ENCODE data around the gene PLA2G7.
"Not testable (repeated sequence)": the region's sequence is repeated elsewhere in the genome, so short reads cannot be mapped to it uniquely, and the experiment has no call there.

Gene PLA2G7

DNA sequence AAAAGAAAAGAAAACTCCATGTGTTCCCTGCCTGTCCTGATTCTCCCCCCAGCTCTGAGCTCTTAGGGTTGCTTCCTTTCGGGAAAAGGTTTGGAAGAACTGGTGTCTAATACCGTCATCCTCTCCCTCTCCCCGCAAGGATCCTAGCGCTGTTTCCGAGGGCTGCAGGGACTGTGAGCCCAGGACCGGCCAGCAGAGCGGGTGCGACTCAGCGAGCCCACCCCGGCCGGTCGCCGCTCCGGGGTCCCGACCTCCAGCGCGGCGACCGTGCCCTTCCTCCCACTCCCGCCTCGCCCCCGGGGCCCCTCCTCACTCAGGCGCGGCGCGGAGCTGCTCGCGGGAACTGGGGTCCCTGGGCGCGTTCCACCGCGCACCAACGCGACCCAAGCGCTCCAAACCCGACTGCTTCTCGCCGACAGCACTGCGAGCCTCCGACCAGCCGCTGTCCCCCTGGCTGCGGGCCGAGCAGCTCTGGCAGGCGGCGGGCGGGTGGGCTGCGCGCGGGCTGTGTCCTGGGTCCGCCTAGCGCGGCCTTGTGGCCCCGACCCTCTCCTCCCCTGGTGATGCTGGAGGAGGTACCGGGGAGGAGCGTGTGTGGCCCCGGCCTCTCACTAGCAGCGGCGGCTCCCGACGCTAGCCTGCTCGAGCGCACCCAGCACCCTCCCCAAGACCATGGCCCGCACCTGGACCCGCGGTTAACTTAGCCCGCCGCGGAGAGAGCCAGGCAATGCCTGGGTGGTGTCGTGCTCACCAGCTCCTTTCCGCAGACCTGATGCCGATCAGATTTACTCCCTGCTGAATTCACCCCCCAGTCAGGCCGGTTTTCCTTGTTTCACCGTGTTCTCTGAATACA lies at the start of gene PLA2G7:
Gene PLA2G7, minus strand, starts transcription at position 509 of the 853 bp plus-strand sequence. CDS start 12,484 bp downstream, outside the sequence.
- DNase-seq, result no peak

DNA sequence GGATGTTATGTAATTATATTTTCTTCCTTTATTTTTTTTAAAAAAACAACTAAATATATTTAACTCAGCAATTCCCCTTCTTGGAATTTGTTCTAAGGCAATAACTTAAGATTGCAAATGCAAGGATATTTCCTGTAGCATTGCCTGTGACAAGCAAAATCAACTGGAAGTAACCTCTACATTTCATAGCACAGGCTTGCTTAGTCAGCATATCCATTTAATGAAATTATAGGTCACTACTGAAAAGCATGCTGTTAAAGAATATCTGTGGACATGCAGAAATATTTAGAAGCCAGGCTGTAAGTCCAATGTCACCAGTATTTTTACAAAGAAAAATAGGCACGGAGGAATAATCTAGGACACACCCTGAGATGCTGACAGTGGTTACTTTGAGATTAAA lies 49.4 kb upstream of the PLA2G7 start:
- no peak for DNase-seq

DNA sequence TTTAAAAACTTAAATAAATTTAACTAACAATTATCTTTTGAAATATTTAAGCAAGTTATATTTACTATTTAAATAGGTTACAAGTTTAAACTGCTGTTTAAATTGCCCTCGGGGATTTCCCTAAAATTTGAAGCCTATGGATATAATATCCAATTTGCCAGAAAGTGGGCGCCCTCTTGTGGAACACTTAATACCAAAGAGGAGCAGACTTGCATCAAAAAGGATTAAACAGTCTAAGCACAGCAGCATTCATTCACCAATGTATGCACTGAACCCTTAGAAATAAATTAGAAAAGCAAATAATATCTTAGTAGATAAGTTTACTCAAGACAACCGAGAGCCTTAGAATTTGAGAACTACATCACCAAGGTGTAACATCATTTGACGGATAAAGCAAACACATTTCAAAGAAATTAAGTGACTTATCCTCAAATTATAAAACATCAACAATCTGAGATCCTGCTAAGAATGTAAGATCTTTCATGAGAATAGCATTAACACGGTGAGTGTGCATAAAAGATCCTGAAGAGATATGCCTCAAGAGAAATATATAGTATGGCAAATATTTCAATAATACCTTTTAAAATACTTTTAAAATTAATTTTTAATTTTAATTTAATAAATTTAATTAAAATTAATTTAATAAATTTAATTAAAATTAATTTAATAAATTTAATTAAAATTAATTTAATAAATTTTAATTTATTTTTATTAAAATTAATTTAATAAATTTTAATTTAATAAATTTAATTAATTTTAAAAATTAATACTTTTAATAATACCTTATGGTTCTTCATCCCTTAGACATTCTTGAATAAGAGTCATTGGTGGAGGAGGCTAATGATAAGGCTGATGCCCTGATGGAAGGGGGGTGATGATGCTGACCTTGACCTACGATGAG lies 46.6 kb upstream of the PLA2G7 start:
- DNase-seq, result peak; percentile 45

DNA sequence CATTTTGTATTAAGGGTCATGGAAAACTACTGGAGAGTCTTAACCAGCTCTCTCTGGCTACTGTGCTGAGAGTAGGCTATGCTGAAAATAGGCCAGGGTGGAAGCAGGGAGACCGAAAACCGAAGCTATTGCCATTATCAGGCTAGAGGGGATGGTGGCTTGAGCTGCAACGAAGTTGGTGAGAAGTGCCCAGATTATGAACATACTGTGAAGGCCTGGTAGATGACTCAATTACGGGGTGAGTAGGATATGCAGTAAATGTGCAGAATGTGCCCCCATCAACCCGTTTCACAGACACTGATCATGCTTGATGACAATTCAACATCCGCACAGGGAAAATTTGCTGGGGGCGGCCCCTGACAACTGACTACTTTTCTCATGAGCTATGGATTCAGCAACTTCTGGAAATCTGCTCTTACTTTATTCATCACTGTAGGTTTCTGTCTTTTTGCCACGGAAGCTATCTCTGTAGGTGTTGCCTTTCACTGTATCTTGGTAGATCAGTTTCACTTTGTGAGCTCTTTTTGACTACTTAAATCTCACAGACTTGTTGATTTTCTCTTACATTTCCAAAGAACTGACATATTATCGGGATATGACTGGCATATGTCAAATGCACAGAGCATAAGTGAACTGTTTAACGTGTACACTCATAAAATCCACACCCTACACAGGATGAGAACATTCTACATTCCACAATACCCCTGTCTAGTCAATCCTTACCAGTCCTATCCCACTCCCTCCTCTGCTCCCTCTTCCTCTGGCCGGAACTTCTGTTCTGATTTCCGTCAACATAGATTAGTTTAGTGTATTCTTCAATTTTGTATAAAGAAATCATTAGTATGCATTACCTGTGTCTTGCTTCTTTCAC lies 42.5 kb upstream of the PLA2G7 start:
- DNase-seq, result no peak

DNA sequence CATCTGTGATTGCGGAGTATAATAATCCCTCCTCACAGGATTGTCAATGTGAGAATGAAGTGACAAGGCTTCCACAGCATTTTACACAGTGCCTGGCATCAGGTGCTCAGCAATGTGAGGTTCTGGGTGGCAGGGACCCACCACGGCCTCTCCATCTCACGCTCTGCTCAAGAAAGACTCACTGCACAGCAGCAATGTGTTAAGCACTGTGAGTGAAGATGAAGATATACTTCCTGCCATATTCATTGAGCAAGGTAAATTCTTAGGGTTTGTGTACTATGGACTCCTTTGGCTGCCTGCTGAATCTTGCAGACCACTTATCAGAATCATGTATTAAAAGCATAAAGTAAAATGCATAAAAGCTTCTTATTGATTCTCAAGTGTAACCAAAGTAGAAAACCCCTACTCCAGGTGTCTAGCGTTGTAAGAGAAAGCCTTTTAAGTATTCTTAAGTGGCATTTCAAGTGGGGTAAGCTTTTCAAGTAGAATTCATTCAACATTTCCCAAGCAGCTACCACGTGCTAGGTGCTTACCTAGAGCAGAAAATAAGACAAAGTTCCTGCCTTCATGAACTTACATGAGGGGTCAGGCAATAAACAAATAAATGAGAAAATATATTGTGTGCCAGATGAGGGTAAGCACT lies 41.0 kb upstream of the PLA2G7 start:
- no peak for DNase-seq

DNA sequence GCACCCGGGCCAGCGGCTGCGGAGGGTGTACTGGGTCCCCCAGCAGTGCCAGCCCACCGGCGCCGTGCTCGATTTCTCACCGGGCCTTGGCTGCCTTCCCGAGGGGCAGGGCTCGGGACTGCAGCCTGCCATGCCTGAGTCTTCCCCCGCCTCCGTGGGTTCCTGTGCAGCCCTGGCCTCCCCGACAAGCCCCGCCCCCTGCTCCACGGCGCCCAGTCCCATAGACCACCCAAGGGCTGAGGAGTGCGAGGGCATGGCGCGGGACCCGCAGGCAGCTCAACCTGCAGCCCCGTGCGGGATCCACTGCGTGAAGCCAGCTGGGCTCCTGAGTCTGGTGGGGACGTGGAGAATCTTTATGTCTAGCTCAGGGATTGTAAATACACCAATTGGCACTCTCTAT lies 39.6 kb upstream of the PLA2G7 start:
- not testable (repeated sequence) for DNase-seq

DNA sequence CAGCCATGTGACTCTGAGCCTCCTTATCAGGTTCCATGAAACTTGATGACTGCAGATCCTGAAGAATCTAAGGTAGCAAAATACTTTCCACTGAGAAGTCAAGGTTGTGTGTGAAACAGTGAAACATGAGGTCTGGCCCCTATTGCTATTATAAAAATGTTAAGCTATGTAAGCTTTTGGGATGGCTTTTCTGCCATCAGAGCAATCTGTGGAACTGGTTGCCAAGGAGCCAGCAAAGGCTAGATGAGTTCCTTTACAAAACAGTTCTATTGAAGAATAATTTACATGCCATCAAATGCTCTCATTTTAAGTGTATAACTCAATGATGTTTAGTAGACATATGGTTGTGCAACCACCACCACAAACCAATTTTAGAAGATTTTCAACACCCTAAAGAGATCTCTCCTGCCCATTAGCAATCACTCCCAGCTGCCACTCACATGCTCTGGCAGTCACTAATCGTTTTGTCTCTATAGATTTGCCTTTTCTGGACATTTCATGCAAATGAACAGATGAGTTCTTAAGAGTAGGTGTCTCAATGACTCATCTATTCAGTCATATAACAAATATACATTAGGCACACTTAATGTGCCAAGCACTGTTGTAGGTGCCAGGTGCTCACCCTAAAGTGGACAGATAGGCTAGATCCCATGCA lies 38.2 kb upstream of the PLA2G7 start:
- DNase-seq, result no peak

DNA sequence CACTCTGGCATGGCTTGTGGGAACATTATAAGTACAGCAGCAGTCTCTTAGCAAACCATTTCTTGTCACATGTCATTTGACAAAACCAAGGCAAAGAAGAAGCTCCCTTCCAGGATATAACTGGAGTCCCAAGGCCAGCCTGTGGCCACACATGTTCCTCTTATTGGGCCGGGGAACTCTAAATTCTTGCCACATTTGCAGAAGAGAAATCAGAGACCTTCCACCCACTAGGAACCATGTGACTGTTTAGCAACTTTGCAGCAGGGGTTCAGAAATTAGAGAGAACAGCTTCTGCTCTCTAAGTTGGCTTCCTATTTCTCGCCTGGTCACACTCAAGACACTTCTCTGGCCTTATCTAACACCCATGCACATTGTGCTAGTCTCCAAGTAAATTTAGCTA lies 37.6 kb upstream of the PLA2G7 start:
- no peak for DNase-seq

DNA sequence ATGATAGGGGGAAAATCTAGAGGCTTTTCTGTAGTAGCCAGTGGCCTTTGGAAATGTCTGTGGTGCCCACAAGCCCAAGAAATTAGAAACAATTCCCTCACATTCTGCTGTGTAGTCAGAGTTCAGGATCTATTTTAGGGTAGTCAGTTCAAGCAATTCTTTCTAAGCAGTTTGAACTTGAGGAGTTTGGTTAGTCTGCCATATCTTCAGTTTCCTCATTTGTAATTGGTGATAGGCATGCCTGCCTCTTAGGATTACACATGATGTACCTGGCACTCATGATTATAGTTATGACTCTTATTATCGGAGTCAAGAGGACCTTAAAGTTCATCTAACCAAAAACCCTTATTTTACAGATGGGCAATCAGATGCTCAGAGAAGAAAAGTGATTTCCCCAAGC lies 36.8 kb upstream of the PLA2G7 start:
- DNase-seq, result no peak

DNA sequence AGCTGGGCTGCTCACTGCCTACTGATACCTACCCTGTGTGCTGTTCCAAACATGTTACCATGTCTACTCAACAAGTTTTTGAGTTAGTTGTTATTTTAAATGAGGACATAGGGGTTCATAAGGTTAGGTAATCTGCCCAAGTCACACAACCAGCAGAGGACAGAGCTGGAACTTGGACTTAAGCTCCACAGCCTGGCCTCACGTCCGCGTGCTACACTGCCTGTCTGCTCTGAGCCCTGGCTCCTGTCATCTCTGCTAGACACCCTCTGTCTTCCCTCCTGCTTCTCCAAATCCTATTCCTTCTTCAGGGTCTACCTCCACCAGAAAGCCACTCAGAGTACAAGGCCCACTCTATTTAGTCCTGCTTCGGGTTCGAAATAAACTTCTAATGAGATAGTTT lies 29.8 kb upstream of the PLA2G7 start:
- DNase-seq, result no peak

DNA sequence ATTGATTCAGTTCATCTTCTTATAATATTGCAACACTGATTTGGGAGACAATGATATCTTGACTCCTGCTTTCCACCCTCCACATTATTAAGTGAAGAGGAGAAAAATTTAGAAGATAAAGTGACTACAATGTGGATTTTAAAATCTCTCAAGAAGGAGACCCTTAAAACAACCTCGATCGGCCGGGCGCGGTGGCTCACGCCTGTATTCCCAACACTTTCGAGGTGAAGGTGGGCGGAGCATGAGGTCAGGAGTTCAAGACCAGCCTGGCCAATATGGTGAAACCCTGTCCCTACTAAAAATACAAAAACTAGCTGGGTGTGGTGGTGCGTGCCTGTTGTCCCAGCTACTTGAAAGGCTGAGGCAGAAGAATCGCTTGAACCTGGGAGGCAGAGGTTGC lies 29.1 kb upstream of the PLA2G7 start:
- DNase-seq, result not testable (repeated sequence)

DNA sequence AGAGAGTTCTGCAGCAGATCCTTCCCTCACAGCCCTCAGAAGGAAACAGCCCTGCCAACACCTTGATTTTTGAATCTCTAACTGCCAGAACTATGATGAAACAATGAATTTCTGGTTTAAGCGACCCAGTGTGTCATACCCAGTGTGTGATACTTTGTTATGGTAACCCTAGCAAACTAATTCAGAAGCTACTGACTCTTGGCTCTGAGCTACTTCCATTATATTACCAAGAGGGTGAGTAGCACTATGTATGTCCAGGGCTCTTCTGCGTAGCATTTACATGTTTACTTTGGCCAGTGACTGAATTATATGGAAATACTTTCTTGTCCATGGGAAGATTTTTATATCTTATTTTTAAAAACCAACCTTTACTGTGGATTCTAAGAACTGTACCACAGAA lies 28.3 kb upstream of the PLA2G7 start:
- no peak for DNase-seq

DNA sequence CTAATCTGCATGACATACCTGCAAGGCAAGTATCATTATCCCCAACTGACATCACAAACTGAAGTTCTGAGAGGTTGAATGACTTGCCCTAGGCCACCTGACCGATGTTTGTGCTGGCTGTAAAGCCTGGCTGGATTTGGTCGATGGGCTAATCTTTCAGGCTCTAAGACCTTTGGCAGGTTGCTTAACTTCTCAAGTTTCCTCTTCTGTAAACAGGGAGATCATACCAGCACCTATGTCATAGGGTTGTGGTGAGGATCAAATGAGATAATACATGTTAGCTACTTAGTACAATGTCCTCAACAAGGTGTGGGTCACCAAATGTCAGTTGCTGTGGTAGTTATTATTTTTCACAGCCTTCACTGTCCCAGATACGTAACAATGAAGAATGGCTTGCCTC lies 25.8 kb upstream of the PLA2G7 start:
- no peak for DNase-seq

DNA sequence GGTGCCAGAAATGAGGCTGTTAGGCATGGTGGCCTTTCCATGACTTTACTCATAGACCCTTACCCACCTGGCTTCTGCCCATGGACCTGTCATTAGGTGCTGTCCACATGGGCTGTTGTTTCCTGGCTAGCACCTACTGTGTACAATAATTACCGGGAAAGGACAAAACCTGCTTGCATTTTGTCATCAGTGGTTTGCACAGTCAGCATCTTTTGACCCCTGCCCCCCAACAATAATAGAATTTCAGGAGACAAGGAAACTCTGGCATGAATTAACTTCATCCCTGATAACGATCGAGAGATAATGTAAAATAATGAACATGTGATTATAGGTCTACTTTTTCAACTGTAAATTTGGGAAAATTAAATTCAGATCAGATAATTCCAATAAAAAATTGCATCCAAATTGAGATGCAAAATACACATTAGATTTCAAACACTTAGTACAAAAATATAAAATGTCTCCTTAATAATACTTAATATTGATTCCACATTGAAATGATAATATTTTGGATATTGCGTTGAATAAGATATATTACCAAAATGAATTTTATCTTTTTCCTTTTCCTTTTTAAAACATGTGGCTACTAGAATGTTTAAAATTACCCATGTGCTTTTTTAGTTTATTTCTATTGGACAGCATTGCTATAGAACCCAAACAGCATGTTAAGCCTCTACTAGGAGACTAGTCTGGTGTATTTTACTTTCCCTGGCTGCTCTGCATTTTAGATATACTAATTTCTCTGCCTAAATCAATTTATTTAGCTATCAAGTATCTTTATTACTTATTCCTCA lies 24.0 kb upstream of the PLA2G7 start:
- DNase-seq, result no peak

DNA sequence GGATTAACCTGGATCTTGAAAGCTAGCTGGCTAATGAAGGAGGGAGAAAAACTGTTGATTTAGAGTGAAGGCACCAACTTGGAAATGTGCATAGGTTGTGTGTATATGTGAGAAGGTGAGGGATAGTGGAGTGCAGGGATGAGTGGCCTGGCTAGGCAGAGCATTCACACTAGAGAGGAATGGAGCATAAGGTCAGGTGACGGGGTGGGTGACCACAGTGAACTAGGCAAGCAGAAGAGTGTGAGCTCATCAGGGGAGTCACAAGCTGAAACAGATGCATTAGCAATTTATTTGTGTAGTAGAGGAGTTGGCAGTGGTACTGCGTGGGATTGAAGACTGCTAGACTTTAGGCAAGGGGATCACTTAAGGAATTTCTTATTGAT lies 22.0 kb upstream of the PLA2G7 start:
- no peak for DNase-seq

DNA sequence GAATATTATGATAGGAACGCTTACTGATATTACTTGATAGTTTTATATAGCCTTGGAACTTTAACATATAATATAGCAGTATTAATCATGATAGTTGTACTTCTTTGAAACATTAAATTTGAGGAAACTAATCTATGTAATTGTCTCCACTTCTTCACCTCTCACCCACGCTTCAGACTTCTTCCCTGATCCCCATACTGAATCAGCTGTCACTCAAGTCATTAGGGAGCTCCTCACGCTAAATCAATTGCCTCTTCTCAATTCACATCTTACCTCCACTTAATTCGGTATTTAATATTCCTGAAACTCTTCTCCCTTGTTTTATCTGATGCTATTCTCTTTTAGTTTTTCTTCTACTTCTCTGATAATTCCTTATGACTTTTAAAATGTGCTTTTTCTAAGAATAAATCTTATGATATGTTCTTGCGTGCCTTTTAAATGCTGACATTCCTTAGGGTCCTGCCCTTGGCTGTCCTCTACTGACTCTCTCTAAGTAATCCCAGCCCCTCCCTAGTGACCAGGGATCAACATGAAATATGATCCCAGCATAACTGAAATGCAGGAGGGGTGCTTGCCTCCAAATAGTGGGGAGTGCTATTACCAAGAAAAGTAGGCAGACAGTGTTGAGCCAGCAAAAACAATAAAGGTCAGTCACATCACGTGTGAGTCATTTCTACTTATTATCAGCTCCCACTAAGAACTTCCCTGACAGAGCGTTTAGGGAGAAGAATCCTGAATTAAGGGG lies 21.5 kb upstream of the PLA2G7 start:
- DNase-seq, result no peak

DNA sequence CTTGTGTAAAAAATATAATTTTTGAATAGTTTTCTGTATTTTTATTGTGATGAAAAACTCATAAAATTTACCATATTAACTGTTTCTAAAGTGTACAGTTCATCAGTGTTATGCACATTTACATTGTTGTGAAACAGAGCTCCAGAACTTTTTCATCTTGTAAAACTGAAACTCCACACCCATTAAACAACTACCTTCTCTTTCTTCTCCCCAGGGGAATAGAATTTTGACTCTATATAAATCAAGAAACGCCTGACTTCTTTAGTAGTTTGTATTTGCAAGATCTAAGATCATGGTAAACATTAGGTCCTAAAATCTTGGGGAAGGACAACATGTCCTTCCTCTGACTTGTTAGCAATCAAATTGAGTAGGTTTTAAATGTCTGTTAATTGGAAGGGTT lies 20.7 kb upstream of the PLA2G7 start:
- no peak for DNase-seq

DNA sequence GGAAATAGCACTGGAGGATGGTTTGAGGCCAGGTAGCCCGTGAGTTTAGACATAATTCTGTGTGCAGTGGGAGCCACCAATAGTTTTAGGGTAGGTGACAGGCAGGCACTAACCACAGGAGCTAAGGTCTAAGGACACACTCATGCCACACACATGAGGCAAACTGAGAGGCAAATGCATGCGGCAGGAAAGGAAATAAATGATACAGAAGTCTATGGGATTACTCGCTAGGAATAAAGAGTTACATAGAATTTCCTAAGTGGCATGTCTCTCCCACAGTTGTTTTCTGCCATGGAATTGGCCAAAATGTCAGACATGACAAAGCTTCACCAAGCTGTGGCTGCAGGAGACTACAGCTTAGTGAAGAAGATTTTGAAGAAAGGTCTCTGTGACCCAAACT lies 16.5 kb upstream of the PLA2G7 start:
- DNase-seq, result no peak

DNA sequence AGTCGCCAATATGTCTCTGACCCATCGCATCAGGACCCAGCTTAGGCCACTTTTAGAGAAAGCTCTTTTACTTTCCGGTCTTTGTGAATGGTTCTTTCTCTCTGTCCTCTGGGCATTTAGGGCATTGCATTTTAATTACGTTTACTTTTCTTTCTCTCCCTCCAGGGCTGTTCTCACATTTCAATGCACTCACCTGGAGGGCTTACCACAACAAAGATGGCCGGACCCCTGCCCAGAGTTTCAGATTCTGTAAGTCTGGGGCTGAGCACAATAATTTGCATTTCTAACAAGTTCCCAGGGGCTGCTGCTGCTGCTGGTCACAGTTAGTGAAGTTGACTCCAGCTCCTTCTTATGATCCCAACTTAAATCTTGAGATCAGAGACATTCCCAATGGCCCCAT lies 14.6 kb upstream of the PLA2G7 start:
- DNase-seq, result no peak

DNA sequence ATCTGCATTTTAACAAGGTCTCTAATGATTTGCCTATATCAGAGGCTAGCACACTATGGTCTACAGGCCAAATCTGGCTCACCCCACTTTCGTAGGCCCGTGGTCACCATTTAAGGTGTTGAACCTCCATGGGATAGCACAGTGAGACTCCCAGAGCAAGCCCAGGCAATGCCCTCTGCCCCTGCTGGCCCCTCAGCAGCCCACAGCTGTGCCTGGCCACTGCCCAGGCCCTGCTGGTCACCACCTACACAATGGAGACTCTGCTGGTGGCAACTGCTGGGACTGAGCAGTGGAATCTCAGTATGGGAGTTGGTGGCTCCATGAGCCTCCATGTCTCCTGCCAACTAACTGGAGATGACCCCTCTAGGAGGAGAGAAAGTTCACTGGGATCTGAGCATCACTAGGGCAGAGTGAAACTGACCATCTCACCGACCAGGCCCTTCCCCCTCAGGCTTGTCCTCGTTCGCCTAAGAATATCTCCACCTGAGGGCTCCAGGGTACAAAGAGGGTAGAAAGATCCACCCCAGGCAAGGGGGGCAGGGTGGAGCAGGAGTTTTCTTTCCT lies 13.8 kb upstream of the PLA2G7 start:
- no peak for DNase-seq

Measured in fibroblast of skin of right biceps (primary cell).